ENCODE results near the gene HOMER3. TPM values are rescaled to one million over a fixed set of nuclear protein-coding genes. Genes with fewer than 3 reads are reported as not detected.

HOMER3 gene
- total and polyA plus RNA-seq, 10 of the 15 experiments (the other 5 are each of a cell fraction or from before 2014, with no cell fraction given) = 0.18 to 10.6 (median 0.50) TPM; not detected in 2

- TF ChIP-seq PRDM15 (CRISPR knock-in tag; IDR thresholded peaks at IDR 0.05) = no peak
Measured at GRCh38 chr19:18932216-18932841, 8.7 kb downstream of the HOMER3 start (continued).

DNA sequence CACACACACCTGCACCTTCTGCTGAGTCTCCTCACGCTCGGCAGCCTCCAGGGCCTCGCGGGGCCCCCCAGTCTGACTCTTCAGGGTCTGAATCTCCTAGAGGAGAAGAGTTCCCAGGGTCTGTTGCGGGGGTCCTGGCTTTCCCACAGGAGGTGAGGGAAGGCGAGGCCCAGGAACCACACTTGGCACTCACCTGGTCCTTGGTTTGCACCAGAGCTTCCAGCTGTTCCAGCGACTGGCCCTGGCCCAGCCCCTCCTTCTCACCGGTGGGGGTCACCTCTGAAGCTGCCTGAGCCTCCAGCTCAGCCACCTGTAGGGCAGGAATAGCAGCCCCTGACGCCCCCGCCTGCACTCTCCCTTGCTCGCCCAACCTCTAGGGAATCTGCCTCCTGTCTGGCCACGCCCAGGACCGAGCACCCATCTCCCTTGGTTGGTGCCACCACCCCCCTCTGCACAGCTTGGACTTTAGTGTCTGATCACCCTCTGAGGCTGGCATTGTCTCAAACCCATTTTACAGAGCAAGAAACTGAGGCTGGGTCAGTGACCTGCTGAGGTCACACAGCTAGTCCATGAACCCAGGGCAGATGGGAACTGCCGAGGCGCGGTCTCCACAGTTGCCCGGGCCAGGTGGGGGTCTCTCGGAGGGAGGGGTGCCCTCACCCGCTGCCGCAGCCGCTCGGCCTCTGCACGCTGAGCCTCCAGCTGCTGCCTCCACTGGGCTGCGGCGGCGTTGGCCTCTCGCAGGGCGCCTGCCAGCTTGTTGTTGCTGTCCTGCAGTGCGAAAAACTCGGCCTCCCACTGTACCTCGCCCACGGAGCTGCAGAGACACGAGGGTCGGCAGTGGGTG lies 9.5 kb downstream of the HOMER3 start:
- RAD21 ChIA-PET (ENCODE audit: unreplicated experiment) = no interaction called here
- Histone ChIP-seq H3K4me1 (ENCODE audit: control insufficient read depth, insufficient read depth, low read length) (no peaks in the 10 kb centered on the region), H4K20me1 (ENCODE audit: control insufficient read depth, insufficient read depth) (no peaks in the 10 kb centered on the region), H3K4me2 (ENCODE audit: control insufficient read depth, insufficient read depth) (no peak overlapping the region), H3K9ac (ENCODE audit: control insufficient read depth, insufficient read depth, low read length) (no peak overlapping the region), H3K36me3 (ENCODE audit: control insufficient read depth in 2 of 2, insufficient read depth in 2 of 2, low read length in 1 of 2) (peaks cover 0 to 3% of the 10 kb centered on the region in 2 experiments; a peak in 1 of 4 replicates), H3K4me3 (no peak overlapping the region), H2AFZ (ENCODE audit: control insufficient read depth, low read depth, low read length) (no peak overlapping the region), H3K27ac (ENCODE audit: control insufficient read depth, insufficient read depth) (no peak overlapping the region), H3K79me2 (ENCODE audit: control insufficient read depth, insufficient read depth, low read length) (no peaks in the 10 kb centered on the region), H3K9me3 (replicated peaks; ENCODE audit: control insufficient read depth, insufficient read depth, low read length) (no peaks in the 10 kb centered on the region), H3K27me3 (replicated peaks in 1 of 2; ENCODE audit: control insufficient read depth in 2 of 2, insufficient read depth in 2 of 2, low read length in 1 of 2) (no peaks in the 10 kb centered on the region)
- SMC1A ChIA-PET (ENCODE audit: uncharacterized antibody, unreplicated experiment) = interaction anchor here (0.6 kb wide), 1 partner anchor 89 kb away, joined by 3 read pairs; no protein-coding TSS in a partner anchor
- ATAC-seq (no peak), DNase-seq (ENCODE audit: low read depth, low spot score) (no peak), FAIRE-seq (no peak)
- POLR2A ChIA-PET = interaction anchor here (0.6 kb wide), 1 partner anchor 11 kb away, joined by 5 read pairs; no protein-coding TSS in a partner anchor
- 59% methylated on average over 30 of the region's 34 CpGs for WGBS (ENCODE audit: insufficient coverage, insufficient replicate concordance, low lambda C conversion rate, missing lambda C conversion rate)
- intact Hi-C loops (cut with micrococcal nuclease; ENCODE audit: unreplicated experiment) = no loop called here
- in situ Hi-C loops (cut with MboI) = no loop called here
- CTCF ChIA-PET = no interaction called here
- BruUV-seq (replicated peaks) = no TSS peak
- TF ChIP-seq TCF7 (IDR thresholded peaks at IDR 0.05; ENCODE audit: borderline replicate concordance) (no peak), ATF7 (IDR thresholded peaks at IDR 0.05; ENCODE audit: low read depth) (no peak), REST (IDR thresholded peaks at IDR 0.05; ENCODE audit: low read depth, low read length) (no peak), SRF (IDR thresholded peaks at IDR 0.05; ENCODE audit: low read depth in 2 of 2, low read length in 2 of 2) (no peak), LARP7 (IDR thresholded peaks at IDR 0.05) (no peak), SUPT20H (IDR thresholded peaks at IDR 0.05; ENCODE audit: borderline replicate concordance, control insufficient read depth, low read depth, low read length) (no peak), SUZ12 (IDR thresholded peaks at IDR 0.05; ENCODE audit: unreplicated experiment) (no peak), PRDM15 (CRISPR knock-in tag; IDR thresholded peaks at IDR 0.05) (no peak)

Data from GM12878 (cell line).